ENCODE data around the gene IL36B.

IL36B gene

GRCh38 chr2:113050921-113051895 lies 1.5 kb downstream of the IL36B start:
- Histone ChIP-seq H3K79me2 (ENCODE audit: control insufficient read depth, low read length) (no peaks in the 10 kb centered on the region), H3K9me3 (ENCODE audit: control insufficient read depth, insufficient read depth, low read length) (peaks cover 11% of the 10 kb centered on the region), H3K27ac (ENCODE audit: low read depth, low read length) (no peak overlapping the region), H3K27me3 (ENCODE audit: control insufficient read depth, low read length) (no peaks in the 10 kb centered on the region), H3K9me2 (replicated peaks; ENCODE audit: control insufficient read depth, low read length) (no peaks in the 10 kb centered on the region), H4K20me1 (ENCODE audit: control insufficient read depth, insufficient read depth, low read depth, low read length) (no peaks in the 10 kb centered on the region), H3K36me3 (ENCODE audit: control insufficient read depth, low read length) (no peaks in the 10 kb centered on the region), H3K4me2 (ENCODE audit: low read length) (no peak overlapping the region), H3K4me3 (ENCODE audit: low read length) (no peak overlapping the region), H3K4me1 (ENCODE audit: control insufficient read depth, low read length) (no peaks in the 10 kb centered on the region), H3F3A (ENCODE audit: control insufficient read depth, insufficient read depth) (no peaks in the 10 kb centered on the region)
- TF ChIP-seq, protein P1, sequence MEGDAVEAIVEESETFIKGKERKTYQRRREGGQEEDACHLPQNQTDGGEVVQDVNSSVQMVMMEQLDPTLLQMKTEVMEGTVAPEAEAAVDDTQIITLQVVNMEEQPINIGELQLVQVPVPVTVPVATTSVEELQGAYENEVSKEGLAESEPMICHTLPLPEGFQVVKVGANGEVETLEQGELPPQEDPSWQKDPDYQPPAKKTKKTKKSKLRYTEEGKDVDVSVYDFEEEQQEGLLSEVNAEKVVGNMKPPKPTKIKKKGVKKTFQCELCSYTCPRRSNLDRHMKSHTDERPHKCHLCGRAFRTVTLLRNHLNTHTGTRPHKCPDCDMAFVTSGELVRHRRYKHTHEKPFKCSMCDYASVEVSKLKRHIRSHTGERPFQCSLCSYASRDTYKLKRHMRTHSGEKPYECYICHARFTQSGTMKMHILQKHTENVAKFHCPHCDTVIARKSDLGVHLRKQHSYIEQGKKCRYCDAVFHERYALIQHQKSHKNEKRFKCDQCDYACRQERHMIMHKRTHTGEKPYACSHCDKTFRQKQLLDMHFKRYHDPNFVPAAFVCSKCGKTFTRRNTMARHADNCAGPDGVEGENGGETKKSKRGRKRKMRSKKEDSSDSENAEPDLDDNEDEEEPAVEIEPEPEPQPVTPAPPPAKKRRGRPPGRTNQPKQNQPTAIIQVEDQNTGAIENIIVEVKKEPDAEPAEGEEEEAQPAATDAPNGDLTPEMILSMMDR (IDR thresholded peaks at IDR 0.05; ENCODE audit: low read depth, low read length, poor library complexity, severe bottlenecking) = peak; percentile 22
- no peak for TF ChIP-seq EZH2phosphoT487 (IDR thresholded peaks at IDR 0.05; ENCODE audit: borderline replicate concordance, low read length)

GRCh38 chr2:113046465-113046864 lies 6.2 kb downstream of the IL36B start:
- Histone ChIP-seq H3K36me3 (ENCODE audit: control insufficient read depth, low read length) (no peaks in the 10 kb centered on the region), H3K9me3 (ENCODE audit: control insufficient read depth, insufficient read depth, low read length) (no peaks in the 10 kb centered on the region), H3F3A (ENCODE audit: control insufficient read depth, insufficient read depth) (no peaks in the 10 kb centered on the region), H3K79me2 (ENCODE audit: control insufficient read depth, low read length) (no peaks in the 10 kb centered on the region), H3K4me3 (ENCODE audit: low read length) (no peak overlapping the region), H4K20me1 (ENCODE audit: control insufficient read depth, insufficient read depth, low read depth, low read length) (no peaks in the 10 kb centered on the region), H3K27me3 (ENCODE audit: control insufficient read depth, low read length) (0 out of 2 replicates have a peak, but pooled peaks cover 4% of the 10 kb centered on the region), H3K4me1 (ENCODE audit: control insufficient read depth, low read length) (no peaks in the 10 kb centered on the region), H3K9me2 (replicated peaks; ENCODE audit: control insufficient read depth, low read length) (no peaks in the 10 kb centered on the region), H3K4me2 (ENCODE audit: low read length) (no peak overlapping the region), H3K27ac (ENCODE audit: low read depth, low read length) (no peak overlapping the region)
- TF ChIP-seq, protein P1 (IDR thresholded peaks at IDR 0.05; ENCODE audit: low read depth, low read length, poor library complexity, severe bottlenecking) = no peak

- H3K4me1 ChIP-seq (ENCODE audit: control insufficient read depth, low read length) = no peaks in the 10 kb centered on the region
- no peaks in the 10 kb centered on the region for H3K79me2 ChIP-seq (ENCODE audit: control insufficient read depth, low read length)
- no peaks in the 10 kb centered on the region for H3K36me3 ChIP-seq (ENCODE audit: control insufficient read depth, low read length)
- no peaks in the 10 kb centered on the region for H3K9me2 ChIP-seq (replicated peaks; ENCODE audit: control insufficient read depth, low read length)
- no peak overlapping the region for H3K4me3 ChIP-seq (ENCODE audit: low read length)
- H3K9me3 ChIP-seq (ENCODE audit: control insufficient read depth, insufficient read depth, low read length) = no peaks in the 10 kb centered on the region
- no peak for TF ChIP-seq EZH2phosphoT487 (IDR thresholded peaks at IDR 0.05; ENCODE audit: borderline replicate concordance, low read length)
- TF ChIP-seq, protein P1 (IDR thresholded peaks at IDR 0.05; ENCODE audit: low read depth, low read length, poor library complexity, severe bottlenecking) = no peak
- no peak overlapping the region for H3K27ac ChIP-seq (ENCODE audit: low read depth, low read length)
- H3K4me2 ChIP-seq (ENCODE audit: low read length) = no peak overlapping the region
- H3F3A ChIP-seq (ENCODE audit: control insufficient read depth, insufficient read depth) = no peaks in the 10 kb centered on the region
- H4K20me1 ChIP-seq (ENCODE audit: control insufficient read depth, insufficient read depth, low read depth, low read length) = no peaks in the 10 kb centered on the region
- H3K27me3 ChIP-seq (ENCODE audit: control insufficient read depth, low read length) = peaks cover 4% of the 10 kb centered on the region; the same call in 1 of the 2 replicates
Observed at GRCh38 chr2:113041871-113042270, 10.8 kb downstream of the IL36B start.

Data from DOHH2 (cell line).